Mesothelial cell of epicardium (in vitro differentiated cells): Measurements from ENCODE around the gene KIF3B. TPM values are rescaled to one million over a fixed set of nuclear protein-coding genes. Genes with fewer than 3 reads are reported as not detected.
A peak's percentile ranks its signal among the peaks of the same experiment; 100 is the strongest.
"Not testable (repeated sequence)": the region's sequence is repeated elsewhere in the genome, so short reads cannot be mapped to it uniquely, and the experiment has no call there.

Experiments
- DNase-seq, 2 experiments: peaks; one replicate each; pipeline ENCODE4 v3.0.0; 2021; ENCODE audit warnings: low spot score in 2 of 2; ENCODE audit not compliant: unreplicated experiment in 2 of 2
- H3K27ac Mint-ChIP-seq: 2 replicates; pipeline ENCODE4 v1.8.0; 2021; ENCODE audit warnings: mixed read lengths
- H3K27me3 Mint-ChIP-seq: 2 replicates; pipeline ENCODE4 v1.8.0; 2021; ENCODE audit warnings: low read depth, mixed read lengths
- H3K36me3 Mint-ChIP-seq: 2 replicates; pipeline ENCODE4 v1.8.0; 2021; ENCODE audit warnings: mixed read lengths
- H3K4me1 Mint-ChIP-seq: 2 replicates; pipeline ENCODE4 v1.8.0; 2021; ENCODE audit warnings: mixed read lengths
- H3K4me3 Mint-ChIP-seq: 2 replicates; pipeline ENCODE4 v1.8.0; 2021; ENCODE audit warnings: mild to moderate bottlenecking, moderate library complexity, mixed read lengths
- H3K9me3 Mint-ChIP-seq: 2 replicates; pipeline ENCODE4 v1.8.0; 2021; ENCODE audit warnings: mixed read lengths
- CTCF ChIP-seq: fragments of 200-600 bp; sonication (generic); IDR thresholded peaks from one replicate; pipeline ENCODE4 v1.5.0; 2021; ENCODE audit warnings: antibody characterized with exemption; ENCODE audit not compliant: unreplicated experiment
- total RNA-seq: library from RNA; stranded (reverse); gene quantifications from 3 replicates; pipeline ENCODE4 v1.2.1, GENCODE V29; 2021

Gene KIF3B
- total RNA-seq, 1 donor from 2014 or later = 21.1 TPM

DNA sequence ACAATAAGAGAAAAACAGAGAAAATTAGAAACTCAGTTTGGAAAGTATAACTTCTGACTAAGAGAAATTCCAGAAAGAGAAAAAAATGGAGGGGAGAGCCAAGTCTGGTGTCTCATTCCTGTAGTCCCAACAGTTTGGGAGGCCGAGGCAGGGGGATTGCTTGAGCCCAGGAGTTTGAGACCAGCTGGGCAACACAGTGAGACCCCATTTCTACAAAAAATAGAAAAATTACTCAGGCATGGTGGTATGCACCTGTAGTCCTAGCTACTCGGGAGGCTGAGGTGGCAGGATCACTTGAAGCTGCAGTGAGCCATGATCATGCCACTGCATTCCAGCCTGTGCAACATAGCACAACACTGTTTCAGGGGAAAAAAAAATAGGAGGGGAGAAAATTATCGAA, 3.1 kb upstream of the KIF3B start:
- Mint-ChIP-seq H3K27me3 (peaks cover 23% of the 10 kb centered on the region), H3K4me3 (no peak overlapping the region)

GRCh38 chr20:32275163-32275562, 2.3 kb upstream of the KIF3B start:
- Mint-ChIP-seq H3K27me3 (peaks cover 23% of the 10 kb centered on the region), H3K4me1 (peaks cover 21% of the 10 kb centered on the region), H3K4me3 (peak overlapping the region; percentile 7)
- not testable (repeated sequence) for H3K9me3 Mint-ChIP-seq, DNase-seq, H3K27ac Mint-ChIP-seq, H3K36me3 Mint-ChIP-seq

More for the DNA sequence above, 3.1 kb upstream of the KIF3B start:
- Mint-ChIP-seq H3K9me3 (peaks cover 3% of the 10 kb centered on the region), H3K27ac (no peak overlapping the region), H3K36me3 (no peaks in the 10 kb centered on the region), H3K4me1 (peaks cover 22% of the 10 kb centered on the region)
- DNase-seq = no peak
- TF ChIP-seq CTCF = no peak

- Mint-ChIP-seq H3K4me3 (peak overlapping the region; percentile 79), H3K36me3 (peaks cover 3% of the 10 kb centered on the region), H3K27me3 (peaks cover 8% of the 10 kb centered on the region), H3K4me1 (peaks cover 12% of the 10 kb centered on the region), H3K9me3 (peaks cover 3% of the 10 kb centered on the region), H3K27ac (peak overlapping the region; percentile 25)
- no peak for TF ChIP-seq CTCF
- DNase-seq = no peak
Observed at GRCh38 chr20:32278199-32278643, 770 bp downstream of the KIF3B start.

- no peak overlapping the region for H3K27ac Mint-ChIP-seq
- H3K4me3 Mint-ChIP-seq = no peak overlapping the region
- no peak for DNase-seq
- TF ChIP-seq CTCF = no peak
- peaks cover 14% of the 10 kb centered on the region for H3K4me1 Mint-ChIP-seq
- peaks cover 3% of the 10 kb centered on the region for H3K36me3 Mint-ChIP-seq
- H3K9me3 Mint-ChIP-seq = no peaks in the 10 kb centered on the region
- no peaks in the 10 kb centered on the region for H3K27me3 Mint-ChIP-seq
Observed at GRCh38 chr20:32281711-32282110, 4.3 kb downstream of the KIF3B start.

- H3K4me3 Mint-ChIP-seq = no peak overlapping the region
- H3K27ac Mint-ChIP-seq = no peak overlapping the region
- DNase-seq = no peak
- H3K9me3 Mint-ChIP-seq = no peaks in the 10 kb centered on the region
- H3K36me3 Mint-ChIP-seq = peaks cover 3% of the 10 kb centered on the region
- H3K27me3 Mint-ChIP-seq = no peaks in the 10 kb centered on the region
- H3K4me1 Mint-ChIP-seq = peaks cover 12% of the 10 kb centered on the region
- TF ChIP-seq CTCF = no peak
Observed at GRCh38 chr20:32282461-32282860, 5.0 kb downstream of the KIF3B start.

DNA sequence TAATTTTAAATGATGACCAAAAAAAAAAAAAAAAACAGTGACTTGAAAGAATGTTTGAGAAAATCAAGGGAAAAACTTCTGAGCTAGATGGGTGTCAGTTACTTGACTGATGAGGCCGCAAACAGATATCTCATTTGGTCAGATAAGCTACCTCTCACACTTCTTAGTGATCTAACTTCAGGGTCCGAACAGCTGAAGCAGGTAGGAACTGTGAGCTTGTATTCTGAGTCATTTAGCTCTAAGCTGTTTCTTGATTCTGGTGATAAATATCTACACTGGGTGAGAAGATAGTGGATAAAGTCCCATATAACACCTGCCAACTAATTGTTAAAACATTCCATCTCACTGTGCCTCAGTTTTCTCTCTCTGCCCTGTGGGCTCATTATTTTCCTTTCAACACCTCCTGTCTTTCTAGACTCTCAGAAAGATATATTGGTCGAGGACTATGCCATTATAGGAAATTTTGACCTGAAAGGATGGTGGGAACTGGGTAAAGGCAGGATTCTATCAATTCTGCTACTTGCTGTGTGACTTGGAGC, 7.7 kb downstream of the KIF3B start:
- Mint-ChIP-seq H3K4me1 (peaks cover 5% of the 10 kb centered on the region), H3K4me3 (no peak overlapping the region), H3K36me3 (peaks cover 6% of the 10 kb centered on the region), H3K27ac (no peak overlapping the region), H3K9me3 (no peaks in the 10 kb centered on the region), H3K27me3 (no peaks in the 10 kb centered on the region)
- no peak for TF ChIP-seq CTCF
- DNase-seq = no peak
